Measurements from ENCODE around the gene SEMA3A.
"Not testable (repeated sequence)": the region's sequence is repeated elsewhere in the genome, so short reads cannot be mapped to it uniquely, and the experiment has no call there.

Gene SEMA3A

GRCh38 chr7:84219310-84219709 lies 24.7 kb upstream of the SEMA3A start:
- Histone ChIP-seq H3K27ac (ENCODE audit: low read length) (no peak overlapping the region), H3K4me3 (ENCODE audit: low read length in 2 of 2) (no peak overlapping the region), H3K9ac (ENCODE audit: low read length in 2 of 2) (no peak overlapping the region), H3K9me3 (ENCODE audit: control insufficient read depth in 2 of 2, low read length in 2 of 2) (no peaks in the 10 kb centered on the region), H3K4me1 (ENCODE audit: control insufficient read depth, insufficient read depth, low read length) (no peaks in the 10 kb centered on the region), H3K36me3 (ENCODE audit: control insufficient read depth in 2 of 2, insufficient read depth in 2 of 2, low read length in 2 of 2) (no peaks in the 10 kb centered on the region), H3K27me3 (ENCODE audit: control insufficient read depth in 1 of 2, insufficient read depth in 2 of 2, low read length in 2 of 2) (no peaks in the 10 kb centered on the region)

- Histone ChIP-seq H3K4me1 (ENCODE audit: control insufficient read depth, insufficient read depth, low read length) (no peaks in the 10 kb centered on the region), H3K27ac (ENCODE audit: low read length) (no peak overlapping the region), H3K27me3 (ENCODE audit: control insufficient read depth in 1 of 2, insufficient read depth in 2 of 2, low read length in 2 of 2) (no peaks in the 10 kb centered on the region)
These were observed 24.1 kb upstream of the SEMA3A start for GRCh38 chr7:84218681-84219080.

GRCh38 chr7:84216472-84216871 lies 21.9 kb upstream of the SEMA3A start:
- Histone ChIP-seq H3K4me1 (ENCODE audit: control insufficient read depth, insufficient read depth, low read length) (no peaks in the 10 kb centered on the region), H3K9ac (ENCODE audit: low read length in 2 of 2) (no peak overlapping the region), H3K36me3 (ENCODE audit: control insufficient read depth in 2 of 2, insufficient read depth in 2 of 2, low read length in 2 of 2) (no peaks in the 10 kb centered on the region), H3K4me3 (ENCODE audit: low read length in 2 of 2) (no peak overlapping the region), H3K27ac (ENCODE audit: low read length) (no peak overlapping the region), H3K27me3 (ENCODE audit: control insufficient read depth in 1 of 2, insufficient read depth in 2 of 2, low read length in 2 of 2) (no peaks in the 10 kb centered on the region), H3K9me3 (ENCODE audit: control insufficient read depth in 2 of 2, low read length in 2 of 2) (no peaks in the 10 kb centered on the region)

More at GRCh38 chr7:84218681-84219080, 24.1 kb upstream of the SEMA3A start:
- no peaks in the 10 kb centered on the region for H3K36me3 ChIP-seq (ENCODE audit: control insufficient read depth in 2 of 2, insufficient read depth in 2 of 2, low read length in 2 of 2)
- H3K9ac ChIP-seq (ENCODE audit: low read length in 2 of 2), result no peak overlapping the region
- no peaks in the 10 kb centered on the region for H3K9me3 ChIP-seq (ENCODE audit: control insufficient read depth in 2 of 2, low read length in 2 of 2)
- H3K4me3 ChIP-seq (ENCODE audit: low read length in 2 of 2), result no peak overlapping the region

GRCh38 chr7:84214757-84215156 lies 20.2 kb upstream of the SEMA3A start:
- not testable (repeated sequence) for H3K4me3 ChIP-seq (ENCODE audit: low read length in 2 of 2); H3K9me3 ChIP-seq (ENCODE audit: control insufficient read depth in 2 of 2, low read length in 2 of 2); H3K27ac ChIP-seq (ENCODE audit: low read length); H3K36me3 ChIP-seq (ENCODE audit: control insufficient read depth in 2 of 2, insufficient read depth in 2 of 2, low read length in 2 of 2); H3K4me1 ChIP-seq (ENCODE audit: control insufficient read depth, insufficient read depth, low read length); H3K27me3 ChIP-seq (ENCODE audit: control insufficient read depth in 1 of 2, insufficient read depth in 2 of 2, low read length in 2 of 2); H3K9ac ChIP-seq (ENCODE audit: low read length in 2 of 2)

- Histone ChIP-seq H3K36me3 (ENCODE audit: control insufficient read depth in 2 of 2, insufficient read depth in 2 of 2, low read length in 2 of 2) (no peaks in the 10 kb centered on the region), H3K4me1 (ENCODE audit: control insufficient read depth, insufficient read depth, low read length) (no peaks in the 10 kb centered on the region), H3K27me3 (ENCODE audit: control insufficient read depth in 1 of 2, insufficient read depth in 2 of 2, low read length in 2 of 2) (no peaks in the 10 kb centered on the region), H3K4me3 (ENCODE audit: low read length in 2 of 2) (no peak overlapping the region), H3K27ac (ENCODE audit: low read length) (no peak overlapping the region), H3K9me3 (ENCODE audit: control insufficient read depth in 2 of 2, low read length in 2 of 2) (no peaks in the 10 kb centered on the region), H3K9ac (ENCODE audit: low read length in 2 of 2) (no peak overlapping the region)
These were observed 15.7 kb upstream of the SEMA3A start for GRCh38 chr7:84210301-84210700.

- Histone ChIP-seq H3K27ac (ENCODE audit: low read length) (no peak overlapping the region), H3K9ac (ENCODE audit: low read length in 2 of 2) (no peak overlapping the region), H3K36me3 (ENCODE audit: control insufficient read depth in 2 of 2, insufficient read depth in 2 of 2, low read length in 2 of 2) (no peaks in the 10 kb centered on the region), H3K4me3 (ENCODE audit: low read length in 2 of 2) (no peak overlapping the region), H3K27me3 (ENCODE audit: control insufficient read depth in 1 of 2, insufficient read depth in 2 of 2, low read length in 2 of 2) (no peaks in the 10 kb centered on the region), H3K4me1 (ENCODE audit: control insufficient read depth, insufficient read depth, low read length) (no peaks in the 10 kb centered on the region), H3K9me3 (ENCODE audit: control insufficient read depth in 2 of 2, low read length in 2 of 2) (no peaks in the 10 kb centered on the region)
These were observed 14.4 kb upstream of the SEMA3A start for GRCh38 chr7:84209006-84209405.

GRCh38 chr7:84207615-84208014 lies 13.0 kb upstream of the SEMA3A start:
- H3K4me1 ChIP-seq (ENCODE audit: control insufficient read depth, insufficient read depth, low read length), result no peaks in the 10 kb centered on the region
- no peaks in the 10 kb centered on the region for H3K27me3 ChIP-seq (ENCODE audit: control insufficient read depth in 1 of 2, insufficient read depth in 2 of 2, low read length in 2 of 2)
- H3K9me3 ChIP-seq (ENCODE audit: control insufficient read depth in 2 of 2, low read length in 2 of 2), result no peaks in the 10 kb centered on the region
- H3K4me3 ChIP-seq (ENCODE audit: low read length in 2 of 2), result no peak overlapping the region
- H3K9ac ChIP-seq (ENCODE audit: low read length in 2 of 2), result no peak overlapping the region
- H3K27ac ChIP-seq (ENCODE audit: low read length), result no peak overlapping the region
- H3K36me3 ChIP-seq (ENCODE audit: control insufficient read depth in 2 of 2, insufficient read depth in 2 of 2, low read length in 2 of 2), result no peaks in the 10 kb centered on the region

- Histone ChIP-seq H3K4me3 (ENCODE audit: low read length in 2 of 2) (no peak overlapping the region), H3K36me3 (ENCODE audit: control insufficient read depth in 2 of 2, insufficient read depth in 2 of 2, low read length in 2 of 2) (no peaks in the 10 kb centered on the region), H3K27ac (ENCODE audit: low read length) (no peak overlapping the region), H3K9me3 (ENCODE audit: control insufficient read depth in 2 of 2, low read length in 2 of 2) (no peaks in the 10 kb centered on the region), H3K27me3 (ENCODE audit: control insufficient read depth in 1 of 2, insufficient read depth in 2 of 2, low read length in 2 of 2) (no peaks in the 10 kb centered on the region), H3K9ac (ENCODE audit: low read length in 2 of 2) (no peak overlapping the region), H3K4me1 (ENCODE audit: control insufficient read depth, insufficient read depth, low read length) (no peaks in the 10 kb centered on the region)
These were observed 12.4 kb upstream of the SEMA3A start for GRCh38 chr7:84207025-84207424.

GRCh38 chr7:84204655-84205054 lies 10.1 kb upstream of the SEMA3A start:
- H3K27me3 ChIP-seq (ENCODE audit: control insufficient read depth in 1 of 2, insufficient read depth in 2 of 2, low read length in 2 of 2), result no peaks in the 10 kb centered on the region
- no peak overlapping the region for H3K27ac ChIP-seq (ENCODE audit: low read length)
- no peak overlapping the region for H3K9ac ChIP-seq (ENCODE audit: low read length in 2 of 2)
- H3K4me3 ChIP-seq (ENCODE audit: low read length in 2 of 2), result no peak overlapping the region
- no peaks in the 10 kb centered on the region for H3K9me3 ChIP-seq (ENCODE audit: control insufficient read depth in 2 of 2, low read length in 2 of 2)
- H3K4me1 ChIP-seq (ENCODE audit: control insufficient read depth, insufficient read depth, low read length), result no peaks in the 10 kb centered on the region
- H3K36me3 ChIP-seq (ENCODE audit: control insufficient read depth in 2 of 2, insufficient read depth in 2 of 2, low read length in 2 of 2), result no peaks in the 10 kb centered on the region

GRCh38 chr7:84202855-84203254 lies 8.3 kb upstream of the SEMA3A start:
- no peaks in the 10 kb centered on the region for H3K27me3 ChIP-seq (ENCODE audit: control insufficient read depth in 1 of 2, insufficient read depth in 2 of 2, low read length in 2 of 2)
- H3K27ac ChIP-seq (ENCODE audit: low read length), result no peak overlapping the region
- no peak overlapping the region for H3K9ac ChIP-seq (ENCODE audit: low read length in 2 of 2)
- H3K4me3 ChIP-seq (ENCODE audit: low read length in 2 of 2), result no peak overlapping the region
- H3K36me3 ChIP-seq (ENCODE audit: control insufficient read depth in 2 of 2, insufficient read depth in 2 of 2, low read length in 2 of 2), result no peaks in the 10 kb centered on the region
- H3K9me3 ChIP-seq (ENCODE audit: control insufficient read depth in 2 of 2, low read length in 2 of 2), result no peaks in the 10 kb centered on the region
- H3K4me1 ChIP-seq (ENCODE audit: control insufficient read depth, insufficient read depth, low read length), result no peaks in the 10 kb centered on the region

GRCh38 chr7:84200859-84201258 lies 6.3 kb upstream of the SEMA3A start:
- H3K27me3 ChIP-seq (ENCODE audit: control insufficient read depth in 1 of 2, insufficient read depth in 2 of 2, low read length in 2 of 2), result no peaks in the 10 kb centered on the region
- H3K9me3 ChIP-seq (ENCODE audit: control insufficient read depth in 2 of 2, low read length in 2 of 2), result no peaks in the 10 kb centered on the region
- H3K9ac ChIP-seq (ENCODE audit: low read length in 2 of 2), result no peak overlapping the region
- H3K4me1 ChIP-seq (ENCODE audit: control insufficient read depth, insufficient read depth, low read length), result no peaks in the 10 kb centered on the region
- no peak overlapping the region for H3K27ac ChIP-seq (ENCODE audit: low read length)
- H3K36me3 ChIP-seq (ENCODE audit: control insufficient read depth in 2 of 2, insufficient read depth in 2 of 2, low read length in 2 of 2), result no peaks in the 10 kb centered on the region
- no peak overlapping the region for H3K4me3 ChIP-seq (ENCODE audit: low read length in 2 of 2)

- Histone ChIP-seq H3K9ac (ENCODE audit: low read length in 2 of 2) (no peak overlapping the region), H3K36me3 (ENCODE audit: control insufficient read depth in 2 of 2, insufficient read depth in 2 of 2, low read length in 2 of 2) (no peaks in the 10 kb centered on the region), H3K4me3 (ENCODE audit: low read length in 2 of 2) (no peak overlapping the region), H3K27me3 (ENCODE audit: control insufficient read depth in 1 of 2, insufficient read depth in 2 of 2, low read length in 2 of 2) (no peaks in the 10 kb centered on the region), H3K9me3 (ENCODE audit: control insufficient read depth in 2 of 2, low read length in 2 of 2) (no peaks in the 10 kb centered on the region), H3K27ac (ENCODE audit: low read length) (no peak overlapping the region), H3K4me1 (ENCODE audit: control insufficient read depth, insufficient read depth, low read length) (no peaks in the 10 kb centered on the region)
These were observed 4.6 kb upstream of the SEMA3A start for GRCh38 chr7:84199216-84199615.

Data from stomach smooth muscle (tissue), 2 donors.